K562 (cell line): Measurements from ENCODE around the gene DGAT2.

Experiments
- BMI1 ChIP-seq: fragments of 150-350 bp; IDR thresholded peaks from 2 replicates; pipeline ENCODE4 v1.6.1; 2014; ENCODE audit warnings: low read length
- CEBPB ChIP-seq: fragments of 450-650 bp; IDR thresholded peaks from 2 replicates; pipeline ENCODE4 v1.6.1; 2016; ENCODE audit warnings: missing genetic modification characterization, missing compliant biosample characterization
- CTCF ChIP-seq, 3 experiments: IDR thresholded peaks in 2 of 3; conservative IDR thresholded peaks in 1 of 3; 2 replicates each; pipeline ENCODE4 v1.5.1; 2011 to 2012; ENCODE audit warnings: low read length in 3 of 3, mild to moderate bottlenecking in 3 of 3, control low read depth in 2 of 3, improper control_type of control experiment in 1 of 3, inconsistent platforms in 1 of 3, low read depth in 1 of 3, mixed read lengths in 1 of 3, moderate library complexity in 1 of 3; ENCODE audit not compliant: insufficient read depth in 2 of 3
- E2F4 ChIP-seq: sonication (generic); formaldehyde crosslinking; IDR thresholded peaks from 2 replicates; pipeline ENCODE4 v1.8.0; 2022; ENCODE audit warnings: mild to moderate bottlenecking, low read depth, missing genetic modification reagents
- E2F6 ChIP-seq, 2 experiments: IDR thresholded peaks; 2 replicates each; pipeline ENCODE4 v1.6.1; 2011; ENCODE audit warnings: borderline replicate concordance in 1 of 2, control low read depth in 1 of 2, low read depth in 1 of 2, low read length in 1 of 2, mild to moderate bottlenecking in 1 of 2, mixed read lengths in 1 of 2, moderate library complexity in 1 of 2; ENCODE audit not compliant: insufficient read depth in 1 of 2, insufficient read length in 1 of 2, poor library complexity in 1 of 2, severe bottlenecking in 1 of 2; ENCODE audit errors: extremely low read depth in 1 of 2
- MAX ChIP-seq: sonication (generic); formaldehyde crosslinking; IDR thresholded peaks from 2 replicates; pipeline ENCODE4 v1.9.0; 2022; ENCODE audit warnings: mild to moderate bottlenecking, missing genetic modification reagents
- POLR2A ChIP-seq: fragments of 450-650 bp; conservative IDR thresholded peaks from 2 replicates; pipeline ENCODE4 v1.6.1; 2016
- PYGO2 ChIP-seq: fragments of 450-650 bp; IDR thresholded peaks from 2 replicates; pipeline ENCODE4 v1.6.1; 2016; ENCODE audit warnings: mild to moderate bottlenecking, missing genetic modification characterization, moderate library complexity, missing compliant biosample characterization
- REST ChIP-seq, 2 experiments: fragments of 450-650 bp; formaldehyde crosslinking in 1 of 2; IDR thresholded peaks; 2 replicates each; pipeline versions ENCODE4 v1.4.0 to v1.6.1; 2014 to 2020; ENCODE audit warnings: mild to moderate bottlenecking in 2 of 2, borderline replicate concordance in 1 of 2, low read depth in 1 of 2
- SIN3B ChIP-seq: fragments of 450-650 bp; IDR thresholded peaks from 2 replicates; pipeline ENCODE4 v1.6.1; 2017; ENCODE audit warnings: low read depth, mild to moderate bottlenecking, moderate library complexity
- TARDBP ChIP-seq: fragments of 450-650 bp; IDR thresholded peaks from 2 replicates; pipeline ENCODE4 v1.6.1; 2016
- ZNF134 ChIP-seq: fragments of 250-450 bp; sonication (Bioruptor Pico); conservative IDR thresholded peaks from 2 replicates; pipeline ENCODE4 v1.4.0; 2020
- ZNF561 ChIP-seq: fragments of 450-650 bp; formaldehyde crosslinking; conservative IDR thresholded peaks from 2 replicates; pipeline ENCODE4 v1.4.0; 2020; ENCODE audit warnings: mild to moderate bottlenecking, moderate library complexity

- TF ChIP-seq REST (IDR thresholded peaks at IDR 0.05; ENCODE audit: borderline replicate concordance) (no peak), REST (CRISPR knock-in tag; IDR thresholded peaks at IDR 0.05; ENCODE audit: low read depth) (no peak), PYGO2 (no peak), TARDBP (no peak), POLR2A (no peak), ZNF561 (CRISPR knock-in tag) (no peak), CTCF (IDR thresholded peaks at IDR 0.05 in 2 of 3, conservative IDR thresholded peaks at IDR 0.05 in 1 of 3; ENCODE audit: insufficient read depth in 2 of 3, low read depth in 1 of 3, low read length in 3 of 3) (no peak), SIN3B (no peak), CEBPB (no peak), E2F6 (IDR thresholded peaks at IDR 0.05; ENCODE audit: borderline replicate concordance in 1 of 2, extremely low read depth in 1 of 2, insufficient read depth in 1 of 2, insufficient read length in 1 of 2, low read depth in 1 of 2, low read length in 1 of 2, poor library complexity in 1 of 2, severe bottlenecking in 1 of 2) (no peak), E2F4 (CRISPR knock-in tag) (no peak), BMI1 (no peak), MAX (no peak), ZNF134 (no peak)
These were observed 8.3 kb upstream of the DGAT2 start for GRCh38 chr11:75760243-75760642.
